GM12878 (cell line): Measurements from ENCODE around the gene AMBN. TPM values are rescaled to one million over a fixed set of nuclear protein-coding genes. Genes with fewer than 3 reads are reported as not detected.

Experiments
- ATAC-seq: fragments of 200-7000 bp; cut with Tn5 transposase; 3 replicates; pipeline ENCODE4 v1.9.1; 2020; ENCODE audit warnings: mild to moderate bottlenecking, moderate library complexity
- BruUV-seq: library from RNA; stranded (reverse); fragments of 400-500 nt; replicated peaks from 2 replicates; lab custom pipeline; 2021; lab: Mats Ljungman, UMichigan
- CTCF ChIA-PET: fragments of 300-600 bp; sonication (Branson Sonifier 250); formaldehyde crosslinking; extraction: SDS; loops from one replicate; lab custom pipeline; 2021; ENCODE audit warnings: inconsistent platforms; lab: Yijun Ruan, JAX
- POLR2A ChIA-PET: fragments of 350-600 bp; formaldehyde crosslinking; extraction: SDS; loops from one replicate; lab custom pipeline; 2021; ENCODE audit warnings: inconsistent platforms; lab: Charles Lee
- RAD21 ChIA-PET: fragments of 300-600 bp; sonication (Branson Sonifier 250); formaldehyde crosslinking; loops from one replicate; lab custom pipeline; 2023; ENCODE audit warnings: antibody characterized with exemption; ENCODE audit not compliant: unreplicated experiment; lab: Charles Lee
- SMC1A ChIA-PET: fragments of 300-600 bp; sonication (Branson Sonifier 250); formaldehyde crosslinking; loops from one replicate; lab custom pipeline; 2023; ENCODE audit not compliant: unreplicated experiment, uncharacterized antibody; lab: Charles Lee
- DNase-seq: peaks from one replicate; pipeline ENCODE4 v3.0.0-alpha.2; 2011; ENCODE audit warnings: low read depth, low spot score
- FAIRE-seq: peaks from 3 replicates; lab custom pipeline; 2011; peaks lifted over from hg19 to GRCh38; lab: Jason Lieb, UNC
- H2AFZ ChIP-seq: 2 replicates; pipeline ENCODE4 v1.6.0; 2011; ENCODE audit warnings: low read depth, low read length, control low read depth; ENCODE audit not compliant: control insufficient read depth
- H3K27ac ChIP-seq: 2 replicates; pipeline ENCODE4 v1.5.1; 2011; ENCODE audit warnings: control low read depth; ENCODE audit not compliant: control insufficient read depth, insufficient read depth
- H3K27me3 ChIP-seq, 2 experiments: replicated peaks in 1 of 2; 2 replicates each; pipeline versions ENCODE4 v1.6.0 to v1.6.1; 2011; ENCODE audit warnings: low read length in 1 of 2; ENCODE audit not compliant: control insufficient read depth in 2 of 2, insufficient read depth in 2 of 2
- H3K36me3 ChIP-seq, 2 experiments: 2 replicates each; pipeline ENCODE4 v1.5.1; 2011; ENCODE audit warnings: low read length in 1 of 2; ENCODE audit not compliant: control insufficient read depth in 2 of 2, insufficient read depth in 2 of 2
- H3K4me1 ChIP-seq: 2 replicates; pipeline ENCODE4 v1.6.1; 2011; ENCODE audit warnings: mild to moderate bottlenecking, low read length, moderate library complexity, mixed read lengths; ENCODE audit not compliant: control insufficient read depth, insufficient read depth
- H3K4me2 ChIP-seq: 2 replicates; pipeline ENCODE4 v1.6.0; 2011; ENCODE audit warnings: control low read depth; ENCODE audit not compliant: control insufficient read depth, insufficient read depth
- H3K4me3 ChIP-seq: fragments of 200-600 bp; sonication (generic); 2 replicates; pipeline ENCODE4 v1.5.1; 2016
- H3K79me2 ChIP-seq: 2 replicates; pipeline ENCODE4 v1.6.0; 2011; ENCODE audit warnings: low read length; ENCODE audit not compliant: control insufficient read depth, insufficient read depth
- H3K9ac ChIP-seq: 2 replicates; pipeline ENCODE4 v1.8.0; 2011; ENCODE audit warnings: low read length, control low read depth, mixed read lengths; ENCODE audit not compliant: control insufficient read depth, insufficient read depth
- H3K9me3 ChIP-seq: replicated peaks from 3 replicates; pipeline ENCODE4 v1.5.1; 2011; ENCODE audit warnings: mild to moderate bottlenecking, low read length; ENCODE audit not compliant: control insufficient read depth, insufficient read depth
- H4K20me1 ChIP-seq: 2 replicates; pipeline ENCODE4 v1.6.0; 2011; ENCODE audit not compliant: control insufficient read depth, insufficient read depth
- CBX3 ChIP-seq: fragments of 200-600 bp; sonication (generic); IDR thresholded peaks from 2 replicates; pipeline ENCODE4 v1.6.1; 2016; ENCODE audit warnings: low read depth, borderline replicate concordance
- IRF3 ChIP-seq: fragments of 450-650 bp; IDR thresholded peaks from 2 replicates; pipeline ENCODE4 v1.6.1; 2014; ENCODE audit warnings: mild to moderate bottlenecking
- MEF2A ChIP-seq: IDR thresholded peaks from 2 replicates; pipeline ENCODE4 v1.6.1; 2011; ENCODE audit warnings: low read depth, mild to moderate bottlenecking, low read length, moderate library complexity; ENCODE audit not compliant: insufficient read depth
- NFXL1 ChIP-seq: fragments of 450-650 bp; IDR thresholded peaks from 2 replicates; pipeline ENCODE4 v1.6.1; 2017; ENCODE audit warnings: antibody characterized with exemption, mild to moderate bottlenecking, borderline replicate concordance
- NFYB ChIP-seq: IDR thresholded peaks from 2 replicates; pipeline ENCODE4 v1.6.1; 2011; ENCODE audit warnings: low read depth, mild to moderate bottlenecking, low read length, improper control_type of control experiment, moderate library complexity; ENCODE audit not compliant: insufficient read depth
- POLR2AphosphoS5 ChIP-seq: IDR thresholded peaks from 2 replicates; pipeline ENCODE4 v1.6.1; 2011; ENCODE audit warnings: mild to moderate bottlenecking, low read length, inconsistent platforms
- USF1 ChIP-seq: IDR thresholded peaks from 2 replicates; pipeline ENCODE4 v1.6.1; 2011; ENCODE audit warnings: borderline replicate concordance, low read depth, mild to moderate bottlenecking, moderate library complexity, mixed read lengths, low read length; ENCODE audit not compliant: insufficient read depth; ENCODE audit errors: extremely low read length
- WGBS: methylation state at CpG from one replicate; pipeline ENCODE4 v1.1.6; 2016; ENCODE audit warnings: low lambda C conversion rate; ENCODE audit not compliant: insufficient replicate concordance, insufficient coverage; ENCODE audit errors: missing lambda C conversion rate; 5-methylcytosine and 5-hydroxymethylcytosine counted together
- in situ Hi-C: fragments of 300-500 bp; cut with MboI; formaldehyde crosslinking; loops from 9 replicates; pipeline ENCODE4 v1.14.3; 2018; ENCODE audit warnings: mixed read lengths
- intact Hi-C: fragments of 100-400 bp; cut with micrococcal nuclease; formaldehyde crosslinking; loops from one replicate; pipeline ENCODE4 v1.14.2; 2022; ENCODE audit not compliant: unreplicated experiment
- polyA plus RNA-seq, 11 experiments: library from polyadenylated mRNA; depleted of rRNA in 4 of 11; unstranded in 6 of 11; stranded (reverse) in 5 of 11; fragments of >200 nt; fragmentation: Nextera tagmentation in 4 of 11; fragmentation: Illumina TruSeq in 1 of 11; extraction: Ambion mirVana in 4 of 11; extraction: Trizol in 1 of 11; gene quantifications; 1 replicate in 1 of 11; 2 replicates in 10 of 11; pipeline versions ENCODE4 v1.2.1 to v1.2.3, GENCODE V29; 2011 to 2016; ENCODE audit warnings: inconsistent platforms in 2 of 11, missing spikeins in 2 of 11, low read depth in 1 of 11
- total RNA-seq, 4 experiments: library from RNA; depleted of rRNA in 3 of 4; stranded (reverse); fragments of >200 nt in 3 of 4; fragmentation: Illumina TruSeq in 1 of 4; extraction: Trizol in 1 of 4; gene quantifications; 2 replicates each; pipeline versions ENCODE4 v1.2.1 to v1.2.3, GENCODE V29; 2013 to 2021

AMBN gene
- total and polyA plus RNA-seq, 10 of the 15 experiments (the other 5 are each of a cell fraction or from before 2014, with no cell fraction given) = 0.18 TPM; not detected in 9

GRCh38 chr4:70651864-70652506 is 59.9 kb downstream of the AMBN start (continued):
- TF ChIP-seq NFXL1 = no peak
- no peak for TF ChIP-seq IRF3
- no peak for TF ChIP-seq MEF2A

GRCh38 chr4:70654605-70655011 is 62.6 kb downstream of the AMBN start:
- Histone ChIP-seq H3K27me3 (no peaks in the 10 kb centered on the region), H3K4me1 (no peaks in the 10 kb centered on the region), H4K20me1 (no peaks in the 10 kb centered on the region), H3K79me2 (no peaks in the 10 kb centered on the region), H3K4me2 (no peak overlapping the region), H3K36me3 (peaks cover 0 to 3% of the 10 kb centered on the region in 2 experiments; a peak in 1 of 4 replicates), H2AFZ (no peak overlapping the region), H3K27ac (no peak overlapping the region), H3K9me3 (no peaks in the 10 kb centered on the region), H3K4me3 (no peak overlapping the region), H3K9ac (no peak overlapping the region)
- TF ChIP-seq POLR2AphosphoS5 (no peak), MEF2A (no peak), CBX3 (no peak), USF1 (no peak), NFYB (0 out of 2 replicates have a peak, but pooled peaks have one; percentile 12)
- intact Hi-C loops = loop anchor here (2.0 to 10.0 kb wide), 5 partner anchors 83 to 610 kb away; partner anchors contain the start of gene GRSF1
- ChIA-PET SMC1A (interaction anchor here (0.6 to 1.3 kb wide), 11 partner anchors 13 to 1361 kb away, joined by 3 to 5 read pairs (median 4); no protein-coding TSS in a partner anchor), CTCF (interaction anchor here (1.0 to 1.3 kb wide), 6 partner anchors 31 to 355 kb away, joined by 3 to 7 read pairs (median 4); partner anchors contain the start of gene UTP3), POLR2A (interaction anchor here (0.6 kb wide), 1 partner anchor 74 kb away, joined by 3 read pairs; no protein-coding TSS in a partner anchor), RAD21 (interaction anchor here (0.9 to 1.4 kb wide), 5 partner anchors 36 to 355 kb away, joined by 3 to 5 read pairs (median 3); no protein-coding TSS in a partner anchor)
- no TSS peak for BruUV-seq
- no peak for DNase-seq
- WGBS = 81% methylated on average over 5 of the region's 5 CpGs
- peak; percentile 25; the same call in 2 of the 3 replicates for ATAC-seq
- FAIRE-seq = no peak
- in situ Hi-C loops = no loop called here

Other genes starting within 250 kb of the AMBN start
Only the 7 nearest of the 10 such genes appear.
- gene OPRPN, start 194.3 kb upstream of the AMBN start, total RNA-seq (2014; rRNA removed) = not detected in 2 replicates
- not detected in 2 replicates for gene OPRPN, start 194.3 kb upstream of the AMBN start, total RNA-seq (2014; rRNA removed; fragmentation: Illumina TruSeq; extraction: Trizol)
- not detected in 2 replicates for gene OPRPN, start 194.3 kb upstream of the AMBN start, total RNA-seq (2021)
- 0.33 TPM in 1 of 2 replicates, not detected in the other for gene OPRPN, start 194.3 kb upstream of the AMBN start, polyA plus RNA-seq (2011; rRNA removed)
- 0.16 TPM in 1 of 2 replicates, not detected in the other for gene OPRPN, start 194.3 kb upstream of the AMBN start, polyA plus RNA-seq (2014; fragmentation: Illumina TruSeq; extraction: Trizol)
- gene OPRPN, start 194.3 kb upstream of the AMBN start, polyA plus RNA-seq (2014; fragmentation: Nextera tagmentation; extraction: Ambion mirVana) = not detected
- gene OPRPN, start 194.3 kb upstream of the AMBN start, polyA plus RNA-seq (2014; rRNA removed) = 0.32 TPM in 1 of 2 replicates, not detected in the other
- gene OPRPN, start 194.3 kb upstream of the AMBN start, polyA plus RNA-seq (2016; fragmentation: Nextera tagmentation; extraction: Ambion mirVana) = not detected
- not detected in 2 replicates for gene MUC7, start 120.1 kb upstream of the AMBN start, total RNA-seq (2014; rRNA removed)
- not detected in 2 replicates for gene MUC7, start 120.1 kb upstream of the AMBN start, total RNA-seq (2014; rRNA removed; fragmentation: Illumina TruSeq; extraction: Trizol)
- gene MUC7, start 120.1 kb upstream of the AMBN start, total RNA-seq (2021) = not detected in 2 replicates
- not detected in 2 replicates for gene MUC7, start 120.1 kb upstream of the AMBN start, polyA plus RNA-seq (2011; rRNA removed)
- not detected in 2 replicates for gene MUC7, start 120.1 kb upstream of the AMBN start, polyA plus RNA-seq (2014; fragmentation: Illumina TruSeq; extraction: Trizol)
- gene MUC7, start 120.1 kb upstream of the AMBN start, polyA plus RNA-seq (2014; fragmentation: Nextera tagmentation; extraction: Ambion mirVana) = not detected
- not detected in 2 replicates for gene MUC7, start 120.1 kb upstream of the AMBN start, polyA plus RNA-seq (2014; rRNA removed)
- not detected for gene MUC7, start 120.1 kb upstream of the AMBN start, polyA plus RNA-seq (2016; fragmentation: Nextera tagmentation; extraction: Ambion mirVana)
- gene AMTN, start 73.7 kb upstream of the AMBN start, total RNA-seq (2014; rRNA removed) = not detected in 2 replicates
- gene AMTN, start 73.7 kb upstream of the AMBN start, total RNA-seq (2014; rRNA removed; fragmentation: Illumina TruSeq; extraction: Trizol) = not detected in 2 replicates
- gene AMTN, start 73.7 kb upstream of the AMBN start, total RNA-seq (2021) = not detected in 2 replicates
- not detected in 2 replicates for gene AMTN, start 73.7 kb upstream of the AMBN start, polyA plus RNA-seq (2011; rRNA removed)
- gene AMTN, start 73.7 kb upstream of the AMBN start, polyA plus RNA-seq (2014; fragmentation: Illumina TruSeq; extraction: Trizol) = not detected in 2 replicates
- not detected for gene AMTN, start 73.7 kb upstream of the AMBN start, polyA plus RNA-seq (2014; fragmentation: Nextera tagmentation; extraction: Ambion mirVana)
- not detected in 2 replicates for gene AMTN, start 73.7 kb upstream of the AMBN start, polyA plus RNA-seq (2014; rRNA removed)
- not detected for gene AMTN, start 73.7 kb upstream of the AMBN start, polyA plus RNA-seq (2016; fragmentation: Nextera tagmentation; extraction: Ambion mirVana)
- gene ENAM, start 36.5 kb downstream of the AMBN start, total RNA-seq (2014; rRNA removed) = 0.06 TPM in 1 of 2 replicates, not detected in the other
- gene ENAM, start 36.5 kb downstream of the AMBN start, total RNA-seq (2014; rRNA removed; fragmentation: Illumina TruSeq; extraction: Trizol) = 0.04 and 0.09 TPM in 2 replicates
- gene ENAM, start 36.5 kb downstream of the AMBN start, total RNA-seq (2021) = 0.27 and 0.51 TPM in 2 replicates
- 0.14 and 0.16 TPM in 2 replicates for gene ENAM, start 36.5 kb downstream of the AMBN start, polyA plus RNA-seq (2011; rRNA removed)
- 0.14 and 0.24 TPM in 2 replicates for gene ENAM, start 36.5 kb downstream of the AMBN start, polyA plus RNA-seq (2014; fragmentation: Illumina TruSeq; extraction: Trizol)
- gene ENAM, start 36.5 kb downstream of the AMBN start, polyA plus RNA-seq (2014; fragmentation: Nextera tagmentation; extraction: Ambion mirVana) = under 1 TPM; 0.18 to 0.38 TPM
- gene ENAM, start 36.5 kb downstream of the AMBN start, polyA plus RNA-seq (2014; rRNA removed) = 0.09 and 0.10 TPM in 2 replicates
- gene ENAM, start 36.5 kb downstream of the AMBN start, polyA plus RNA-seq (2016; fragmentation: Nextera tagmentation; extraction: Ambion mirVana) = 1 to 10 TPM; 1.1 to 1.3 TPM
- gene JCHAIN, start 74.3 kb downstream of the AMBN start, total RNA-seq (2014; rRNA removed) = 284 and 330 TPM in 2 replicates
- 410 and 436 TPM in 2 replicates for gene JCHAIN, start 74.3 kb downstream of the AMBN start, total RNA-seq (2014; rRNA removed; fragmentation: Illumina TruSeq; extraction: Trizol)
- 276 and 280 TPM in 2 replicates for gene JCHAIN, start 74.3 kb downstream of the AMBN start, total RNA-seq (2021)
- 183 and 188 TPM in 2 replicates for gene JCHAIN, start 74.3 kb downstream of the AMBN start, polyA plus RNA-seq (2011; rRNA removed)
- gene JCHAIN, start 74.3 kb downstream of the AMBN start, polyA plus RNA-seq (2014; fragmentation: Illumina TruSeq; extraction: Trizol) = 787 and 820 TPM in 2 replicates
- gene JCHAIN, start 74.3 kb downstream of the AMBN start, polyA plus RNA-seq (2014; fragmentation: Nextera tagmentation; extraction: Ambion mirVana) = 1,000 to 10,000 TPM in 1 of 2 experiments, 100 to 1,000 TPM in 1; 617 to 1,045 TPM
- gene JCHAIN, start 74.3 kb downstream of the AMBN start, polyA plus RNA-seq (2014; rRNA removed) = 419 and 468 TPM in 2 replicates
- 100 to 1,000 TPM; 505 to 555 TPM for gene JCHAIN, start 74.3 kb downstream of the AMBN start, polyA plus RNA-seq (2016; fragmentation: Nextera tagmentation; extraction: Ambion mirVana)
- gene UTP3, start 96.3 kb downstream of the AMBN start, total RNA-seq (2014; rRNA removed) = 19.9 and 22.1 TPM in 2 replicates
- gene UTP3, start 96.3 kb downstream of the AMBN start, total RNA-seq (2014; rRNA removed; fragmentation: Illumina TruSeq; extraction: Trizol) = 28.5 and 29.2 TPM in 2 replicates
- gene UTP3, start 96.3 kb downstream of the AMBN start, total RNA-seq (2021) = 33.3 and 34.2 TPM in 2 replicates
- 18.7 and 23.6 TPM in 2 replicates for gene UTP3, start 96.3 kb downstream of the AMBN start, polyA plus RNA-seq (2011; rRNA removed)
- 60.7 and 66.8 TPM in 2 replicates for gene UTP3, start 96.3 kb downstream of the AMBN start, polyA plus RNA-seq (2014; fragmentation: Illumina TruSeq; extraction: Trizol)
- gene UTP3, start 96.3 kb downstream of the AMBN start, polyA plus RNA-seq (2014; fragmentation: Nextera tagmentation; extraction: Ambion mirVana) = 10 to 100 TPM; 15.8 to 21.1 TPM
- gene UTP3, start 96.3 kb downstream of the AMBN start, polyA plus RNA-seq (2014; rRNA removed) = 33.5 and 38.9 TPM in 2 replicates
- gene UTP3, start 96.3 kb downstream of the AMBN start, polyA plus RNA-seq (2016; fragmentation: Nextera tagmentation; extraction: Ambion mirVana) = 10 to 100 TPM; 21.5 to 23.4 TPM
- 20.9 and 23.9 TPM in 2 replicates for gene RUFY3, start 129.7 kb downstream of the AMBN start, total RNA-seq (2014; rRNA removed)
- 26.9 and 27.7 TPM in 2 replicates for gene RUFY3, start 129.7 kb downstream of the AMBN start, total RNA-seq (2014; rRNA removed; fragmentation: Illumina TruSeq; extraction: Trizol)
- 22.5 and 28.3 TPM in 2 replicates for gene RUFY3, start 129.7 kb downstream of the AMBN start, total RNA-seq (2021)
- 9.1 and 9.4 TPM in 2 replicates for gene RUFY3, start 129.7 kb downstream of the AMBN start, polyA plus RNA-seq (2011; rRNA removed)
- 21.4 and 35.8 TPM in 2 replicates for gene RUFY3, start 129.7 kb downstream of the AMBN start, polyA plus RNA-seq (2014; fragmentation: Illumina TruSeq; extraction: Trizol)
- gene RUFY3, start 129.7 kb downstream of the AMBN start, polyA plus RNA-seq (2014; fragmentation: Nextera tagmentation; extraction: Ambion mirVana) = 1 to 10 TPM; 6.5 to 7.3 TPM
- 14.8 and 15.1 TPM in 2 replicates for gene RUFY3, start 129.7 kb downstream of the AMBN start, polyA plus RNA-seq (2014; rRNA removed)
- gene RUFY3, start 129.7 kb downstream of the AMBN start, polyA plus RNA-seq (2016; fragmentation: Nextera tagmentation; extraction: Ambion mirVana) = 10 to 100 TPM in 1 of 2 experiments, 1 to 10 TPM in 1; 5.1 to 11.1 TPM